ENCODE measurements around the gene TKT. TPM values are rescaled to one million over a fixed set of nuclear protein-coding genes. Genes with fewer than 3 reads are reported as not detected.
A peak's percentile ranks its signal among the peaks of the same experiment; 100 is the strongest.
"Not testable (repeated sequence)": the region's sequence is repeated elsewhere in the genome, so short reads cannot be mapped to it uniquely, and the experiment has no call there.

TKT gene
- total RNA-seq, 1 experiment from 2014 or later, result 835 TPM

- no peak for DNase-seq (ENCODE audit: low read depth, low spot score)
- in situ Hi-C loops (cut with HindIII; ENCODE audit: low pct_unique_long_range_greater_than_20kb, low sequenced_read_pairs), result no loop called here
Observed at GRCh38 chr3:53264718-53265117, 8.9 kb upstream of the TKT start.

- in situ Hi-C loops (cut with HindIII; ENCODE audit: low pct_unique_long_range_greater_than_20kb, low sequenced_read_pairs), result no loop called here
- DNase-seq (ENCODE audit: low read depth, low spot score), result no peak
Observed at GRCh38 chr3:53263907-53264306, 8.1 kb upstream of the TKT start.

- DNase-seq (ENCODE audit: low read depth, low spot score), result no peak
- in situ Hi-C loops (cut with HindIII; ENCODE audit: low pct_unique_long_range_greater_than_20kb, low sequenced_read_pairs), result no loop called here
Observed at GRCh38 chr3:53261712-53262111, 5.9 kb upstream of the TKT start.

DNA sequence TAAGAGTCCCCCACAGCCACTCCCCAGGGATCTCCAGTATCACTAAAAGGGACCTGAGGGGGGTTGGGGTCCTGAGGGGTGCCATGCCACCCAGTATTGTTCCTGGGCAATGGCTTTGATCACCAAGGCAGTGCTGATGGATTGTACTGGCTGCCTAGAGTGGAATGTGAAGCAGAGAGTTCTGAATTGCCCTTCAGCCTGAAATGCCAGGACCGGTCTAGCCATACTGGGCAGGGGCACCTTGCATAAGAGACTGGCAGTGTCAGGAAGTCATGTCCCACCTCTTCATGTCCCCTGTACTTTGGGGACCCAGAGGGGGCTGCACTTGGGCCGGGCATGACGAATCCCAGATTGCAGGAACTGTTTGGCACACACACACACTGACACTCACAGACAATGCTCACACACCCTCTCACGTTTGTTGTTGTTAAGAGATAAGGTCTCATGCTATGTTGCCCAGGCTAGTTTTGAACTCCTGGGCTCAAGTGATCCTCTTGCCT, 4.5 kb upstream of the TKT start:
- DNase-seq (ENCODE audit: low read depth, low spot score), result no peak
- in situ Hi-C loops (cut with HindIII; ENCODE audit: low pct_unique_long_range_greater_than_20kb, low sequenced_read_pairs), result no loop called here

DNA sequence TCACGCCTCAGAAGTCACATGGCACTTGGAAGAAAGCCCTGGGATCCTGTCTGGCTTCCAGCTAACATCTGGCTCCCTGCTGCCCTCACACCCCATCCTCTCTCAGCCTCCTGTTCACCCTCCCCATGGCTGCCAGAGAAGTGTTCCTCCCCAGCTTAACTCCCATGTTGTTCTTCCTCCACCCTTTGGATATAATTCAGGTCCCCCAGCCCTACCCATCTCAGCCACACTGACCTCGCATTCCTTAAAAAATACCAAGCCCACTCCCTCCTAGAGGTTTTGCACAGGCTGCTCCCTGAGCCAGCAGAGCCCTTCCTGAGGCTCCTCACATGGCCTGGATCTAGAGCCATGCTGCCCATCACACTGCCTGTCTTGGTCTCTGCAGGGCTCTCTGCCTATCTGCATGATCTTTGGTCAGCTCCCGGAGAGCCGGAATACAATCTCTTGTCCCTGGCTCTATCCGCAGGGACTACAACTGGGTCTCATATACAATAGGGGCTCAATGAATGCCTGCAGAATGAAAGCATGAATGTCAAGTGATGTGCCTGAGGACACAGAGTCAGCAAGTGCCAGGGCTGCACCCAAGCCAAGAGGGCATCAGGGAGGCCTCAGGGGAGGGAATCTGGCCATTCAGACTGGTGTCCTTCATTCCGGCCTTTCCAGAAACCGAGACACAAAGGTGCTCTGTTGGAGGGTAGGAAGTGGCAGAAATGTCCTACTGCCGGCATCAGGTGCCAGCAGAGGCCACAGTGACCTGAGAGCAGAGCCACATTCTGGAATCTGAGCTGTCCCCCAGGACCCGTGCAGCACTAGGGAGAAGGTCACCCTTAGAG, 3.8 kb upstream of the TKT start:
- in situ Hi-C loops (cut with HindIII; ENCODE audit: low pct_unique_long_range_greater_than_20kb, low sequenced_read_pairs), result no loop called here
- peak; percentile 68 for DNase-seq (ENCODE audit: low read depth, low spot score)

GRCh38 chr3:53258600-53259426, 3.0 kb upstream of the TKT start:
- DNase-seq (ENCODE audit: low read depth, low spot score), result no peak
- in situ Hi-C loops (cut with HindIII; ENCODE audit: low pct_unique_long_range_greater_than_20kb, low sequenced_read_pairs), result no loop called here

- no peak for DNase-seq (ENCODE audit: low read depth, low spot score)
- in situ Hi-C loops (cut with HindIII; ENCODE audit: low pct_unique_long_range_greater_than_20kb, low sequenced_read_pairs), result no loop called here
Observed at GRCh38 chr3:53257465-53257864, 1.6 kb upstream of the TKT start.

GRCh38 chr3:53256704-53257055, 858 bp upstream of the TKT start:
- DNase-seq (ENCODE audit: low read depth, low spot score), result no peak
- in situ Hi-C loops (cut with HindIII; ENCODE audit: low pct_unique_long_range_greater_than_20kb, low sequenced_read_pairs), result no loop called here

DNA sequence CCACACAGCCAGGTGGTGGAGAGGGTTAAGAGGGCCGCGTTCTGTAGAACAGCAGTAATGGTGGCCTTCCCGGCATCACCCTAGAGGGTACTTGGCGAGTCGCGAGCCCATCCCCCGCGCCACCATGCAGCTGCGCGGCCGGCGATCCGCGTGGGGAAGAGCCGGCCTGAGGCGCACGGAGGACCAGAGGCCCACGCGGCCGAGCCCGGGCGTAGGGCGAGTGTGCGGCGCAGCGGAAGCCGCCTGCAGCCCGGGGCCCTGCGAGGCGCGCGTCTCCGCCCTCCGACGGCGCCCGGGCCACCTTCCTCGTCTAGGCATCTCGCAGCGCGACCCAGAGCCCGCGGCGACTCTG, 423 bp downstream of the TKT start:
- DNase-seq (ENCODE audit: low read depth, low spot score), result no peak
- in situ Hi-C loops (cut with HindIII; ENCODE audit: low pct_unique_long_range_greater_than_20kb, low sequenced_read_pairs), result no loop called here

- in situ Hi-C loops (cut with HindIII; ENCODE audit: low pct_unique_long_range_greater_than_20kb, low sequenced_read_pairs), result no loop called here
- DNase-seq (ENCODE audit: low read depth, low spot score), result peak; percentile 77
Observed at GRCh38 chr3:53254509-53255422, 1.1 kb downstream of the TKT start.

- in situ Hi-C loops (cut with HindIII; ENCODE audit: low pct_unique_long_range_greater_than_20kb, low sequenced_read_pairs), result no loop called here
Observed at GRCh38 chr3:53253707-53254508, 1.9 kb downstream of the TKT start.

GRCh38 chr3:53252947-53253322, 2.9 kb downstream of the TKT start:
- DNase-seq (ENCODE audit: low read depth, low spot score); in situ Hi-C loops (cut with HindIII; ENCODE audit: low pct_unique_long_range_greater_than_20kb, low sequenced_read_pairs): not testable (repeated sequence)

More at GRCh38 chr3:53253707-53254508, 1.9 kb downstream of the TKT start:
- no peak for DNase-seq (ENCODE audit: low read depth, low spot score)

DNA sequence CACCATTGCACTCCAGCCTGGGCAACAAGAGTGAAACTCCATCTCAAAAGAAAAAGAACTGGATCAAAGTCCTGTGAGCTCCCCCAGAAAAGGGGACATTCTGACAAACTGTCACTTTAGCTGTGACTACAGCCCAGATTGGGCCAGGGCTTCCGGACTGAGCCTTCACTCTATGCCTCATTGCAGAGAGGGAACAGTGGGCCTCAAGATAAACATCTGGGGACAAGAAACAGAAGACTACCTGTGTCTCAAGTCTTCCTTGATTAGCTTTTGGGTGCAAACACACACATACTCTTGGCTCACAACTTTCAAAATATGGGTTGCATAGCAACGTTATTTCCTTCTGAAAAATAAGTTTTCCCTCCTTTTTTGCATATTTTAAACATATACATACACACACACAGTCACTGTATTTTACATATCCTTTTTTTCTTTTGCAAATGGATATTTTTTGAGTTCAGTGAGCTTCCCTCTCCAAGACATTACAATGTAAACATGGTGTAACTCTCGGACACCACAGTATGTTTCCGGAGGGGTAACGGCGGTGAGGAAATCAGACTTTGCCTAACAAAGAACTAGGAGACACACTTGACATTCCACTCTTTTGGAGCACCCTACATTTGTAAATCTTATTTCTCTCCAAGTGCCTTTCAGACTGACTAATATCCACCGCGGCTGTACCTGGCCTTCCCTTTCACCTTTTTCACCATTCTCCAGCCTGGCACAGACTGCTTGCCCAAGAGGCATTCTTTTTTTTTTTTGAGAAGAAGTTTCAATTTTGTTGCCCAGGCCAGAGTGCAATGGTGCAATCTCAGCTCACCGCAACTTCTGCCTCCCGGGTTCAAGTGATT, 3.5 kb downstream of the TKT start:
- DNase-seq (ENCODE audit: low read depth, low spot score), result no peak
- in situ Hi-C loops (cut with HindIII; ENCODE audit: low pct_unique_long_range_greater_than_20kb, low sequenced_read_pairs), result no loop called here

GRCh38 chr3:53250881-53251605, 4.8 kb downstream of the TKT start:
- in situ Hi-C loops (cut with HindIII; ENCODE audit: low pct_unique_long_range_greater_than_20kb, low sequenced_read_pairs), result no loop called here
- DNase-seq (ENCODE audit: low read depth, low spot score), result peak; percentile 32

DNA sequence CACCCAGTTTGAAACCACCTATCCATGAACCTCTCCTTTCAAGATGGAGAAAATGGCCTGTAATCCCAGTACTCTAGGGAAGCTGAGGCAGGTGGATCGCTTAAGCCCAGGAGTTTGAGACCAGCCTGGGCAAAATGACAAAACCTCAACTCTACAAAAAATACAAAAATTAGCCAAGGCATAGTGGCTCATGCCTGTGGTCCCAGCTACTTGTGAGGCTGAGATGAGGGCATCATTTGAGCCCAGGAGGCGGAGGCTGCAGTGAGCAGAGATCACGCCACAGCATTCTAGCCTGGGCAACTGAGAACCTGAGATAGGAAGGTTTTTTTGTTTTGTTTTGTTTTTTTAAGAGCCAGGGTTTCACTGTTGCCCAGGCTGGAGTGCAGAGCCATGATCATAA, 5.4 kb downstream of the TKT start:
- in situ Hi-C loops (cut with HindIII; ENCODE audit: low pct_unique_long_range_greater_than_20kb, low sequenced_read_pairs), result no loop called here
- no peak for DNase-seq (ENCODE audit: low read depth, low spot score)

GRCh38 chr3:53248161-53248560, 7.7 kb downstream of the TKT start:
- DNase-seq (ENCODE audit: low read depth, low spot score), result no peak
- in situ Hi-C loops (cut with HindIII; ENCODE audit: low pct_unique_long_range_greater_than_20kb, low sequenced_read_pairs), result no loop called here

Measured in SK-MEL-5 (cell line).